Thyroid gland (tissue), 4 donors: ENCODE results near the gene CPTP. TPM values are rescaled to one million over a fixed set of nuclear protein-coding genes. Genes with fewer than 3 reads are reported as not detected.

Experiments
- DNase-seq, 2 donors: peaks; one replicate each; pipeline ENCODE4 v3.0.0-alpha.2; 2019
- H3K27ac ChIP-seq, 3 donors: fragments of 200-600 bp; sonication (generic); 1 replicate in 2 of 3; 2 replicates in 1 of 3; pipeline ENCODE4 v1.5.1; 2016 to 2019; ENCODE audit warnings: mild to moderate bottlenecking in 1 of 3, moderate library complexity in 1 of 3
- H3K27me3 ChIP-seq: fragments of 200-600 bp; sonication (generic); one replicate; pipeline ENCODE4 v1.5.1; 2019
- H3K36me3 ChIP-seq, 2 donors: fragments of 200-600 bp; sonication (generic); one replicate each; pipeline ENCODE4 v1.5.1; 2016 to 2019
- H3K4me1 ChIP-seq, 2 donors: fragments of 200-600 bp; sonication (generic); one replicate each; pipeline ENCODE4 v1.5.1; 2017 to 2019
- H3K4me3 ChIP-seq, 3 donors: fragments of 200-600 bp; sonication (generic); replicated peaks in 1 of 3; 1 replicate in 2 of 3; 2 replicates in 1 of 3; pipeline ENCODE4 v1.5.1; 2016; ENCODE audit warnings: mild to moderate bottlenecking in 1 of 3
- H3K9me3 ChIP-seq: fragments of 200-600 bp; sonication (generic); one replicate; pipeline ENCODE4 v1.5.1; 2017
- POLR2A ChIP-seq, 2 donors: fragments of 450-650 bp; IDR thresholded peaks; one replicate each; pipeline ENCODE4 v1.6.1; 2017; ENCODE audit warnings: antibody characterized with exemption in 2 of 2, mild to moderate bottlenecking in 2 of 2, moderate library complexity in 1 of 2
- WGBS, 2 donors: methylation state at CpG; one replicate each; pipeline ENCODE4 v1.1.5; 2017; 5-methylcytosine and 5-hydroxymethylcytosine counted together
- intact Hi-C: fragments of 100-400 bp; cut with DNase I; formaldehyde crosslinking; loops from one replicate; pipeline ENCODE4 v1.15.1; 2023
- total RNA-seq, 4 donors: library from RNA; depleted of rRNA; stranded (reverse); fragments of >200 nt; gene quantifications; one replicate each; pipeline ENCODE4 v1.2.3, GENCODE V29; 2016
- TF ChIP-seq, protein P1 (sequence below), 6 experiments: fragments of 200-600 bp in 3 of 6; fragments of 450-650 bp in 3 of 6; sonication (generic) in 3 of 6; IDR thresholded peaks; one replicate each; pipeline ENCODE4 v1.5.1; 2016 to 2019; ENCODE audit warnings: antibody characterized with exemption in 6 of 6, mild to moderate bottlenecking in 2 of 6, inconsistent platforms in 1 of 6, moderate library complexity in 1 of 6

CPTP gene
- total RNA-seq, 4 donors from 2014 or later = 16.7 to 37.3 (median 24.3) TPM

DNA sequence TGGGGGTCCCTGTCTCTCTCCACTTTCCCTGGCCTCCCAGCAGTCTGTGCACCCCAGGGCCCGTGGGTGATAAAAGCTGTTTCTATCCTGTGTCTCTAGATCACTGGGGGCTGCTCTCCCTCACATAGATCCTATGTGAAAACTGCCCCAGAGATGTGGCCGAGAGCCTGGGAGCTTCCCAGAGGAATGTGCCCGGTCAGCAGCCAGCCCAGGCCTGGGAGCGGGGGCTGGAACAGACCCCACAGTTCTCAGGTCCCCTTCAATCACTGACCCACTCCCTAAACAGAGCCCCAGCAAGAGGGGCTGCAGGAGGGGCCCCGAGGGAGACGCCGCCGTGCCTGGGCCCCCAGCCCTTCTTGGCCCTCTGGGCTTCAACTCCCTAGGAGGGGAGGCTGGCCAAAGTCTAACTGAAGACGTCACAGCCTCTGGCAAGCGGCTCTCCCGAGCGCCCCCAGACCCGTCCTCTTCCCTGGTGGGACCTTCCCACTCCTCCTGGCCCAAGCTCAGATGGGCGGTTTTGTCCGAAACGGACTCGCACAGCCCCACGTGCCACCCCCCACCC is 33.4 kb downstream of the CPTP start:
- 9 to 26% methylated on average over 10 to 12 of the region's 18 CpGs for WGBS, 2 donors
- Histone ChIP-seq H3K4me1 (peaks cover 43 to 84% of the 10 kb centered on the region in 2 donors), H3K27ac (peak overlapping the region; percentile 49 to 87 (median 86)), H3K9me3 (no peaks in the 10 kb centered on the region), H3K27me3 (no peaks in the 10 kb centered on the region), H3K36me3 (peaks cover 0 to 4% of the 10 kb centered on the region in 2 donors), H3K4me3 (peak overlapping the region in 1 of 3 donors; percentile 28)
- no peak for DNase-seq
- intact Hi-C loops = loop anchor here (5.0 kb wide), 1 partner anchor 41 kb away; no protein-coding TSS in a partner anchor
- TF ChIP-seq, protein P1, sequence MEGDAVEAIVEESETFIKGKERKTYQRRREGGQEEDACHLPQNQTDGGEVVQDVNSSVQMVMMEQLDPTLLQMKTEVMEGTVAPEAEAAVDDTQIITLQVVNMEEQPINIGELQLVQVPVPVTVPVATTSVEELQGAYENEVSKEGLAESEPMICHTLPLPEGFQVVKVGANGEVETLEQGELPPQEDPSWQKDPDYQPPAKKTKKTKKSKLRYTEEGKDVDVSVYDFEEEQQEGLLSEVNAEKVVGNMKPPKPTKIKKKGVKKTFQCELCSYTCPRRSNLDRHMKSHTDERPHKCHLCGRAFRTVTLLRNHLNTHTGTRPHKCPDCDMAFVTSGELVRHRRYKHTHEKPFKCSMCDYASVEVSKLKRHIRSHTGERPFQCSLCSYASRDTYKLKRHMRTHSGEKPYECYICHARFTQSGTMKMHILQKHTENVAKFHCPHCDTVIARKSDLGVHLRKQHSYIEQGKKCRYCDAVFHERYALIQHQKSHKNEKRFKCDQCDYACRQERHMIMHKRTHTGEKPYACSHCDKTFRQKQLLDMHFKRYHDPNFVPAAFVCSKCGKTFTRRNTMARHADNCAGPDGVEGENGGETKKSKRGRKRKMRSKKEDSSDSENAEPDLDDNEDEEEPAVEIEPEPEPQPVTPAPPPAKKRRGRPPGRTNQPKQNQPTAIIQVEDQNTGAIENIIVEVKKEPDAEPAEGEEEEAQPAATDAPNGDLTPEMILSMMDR (IDR thresholded peaks at IDR 0.05) = no peak
- TF ChIP-seq POLR2A (IDR thresholded peaks at IDR 0.05) = no peak

DNA sequence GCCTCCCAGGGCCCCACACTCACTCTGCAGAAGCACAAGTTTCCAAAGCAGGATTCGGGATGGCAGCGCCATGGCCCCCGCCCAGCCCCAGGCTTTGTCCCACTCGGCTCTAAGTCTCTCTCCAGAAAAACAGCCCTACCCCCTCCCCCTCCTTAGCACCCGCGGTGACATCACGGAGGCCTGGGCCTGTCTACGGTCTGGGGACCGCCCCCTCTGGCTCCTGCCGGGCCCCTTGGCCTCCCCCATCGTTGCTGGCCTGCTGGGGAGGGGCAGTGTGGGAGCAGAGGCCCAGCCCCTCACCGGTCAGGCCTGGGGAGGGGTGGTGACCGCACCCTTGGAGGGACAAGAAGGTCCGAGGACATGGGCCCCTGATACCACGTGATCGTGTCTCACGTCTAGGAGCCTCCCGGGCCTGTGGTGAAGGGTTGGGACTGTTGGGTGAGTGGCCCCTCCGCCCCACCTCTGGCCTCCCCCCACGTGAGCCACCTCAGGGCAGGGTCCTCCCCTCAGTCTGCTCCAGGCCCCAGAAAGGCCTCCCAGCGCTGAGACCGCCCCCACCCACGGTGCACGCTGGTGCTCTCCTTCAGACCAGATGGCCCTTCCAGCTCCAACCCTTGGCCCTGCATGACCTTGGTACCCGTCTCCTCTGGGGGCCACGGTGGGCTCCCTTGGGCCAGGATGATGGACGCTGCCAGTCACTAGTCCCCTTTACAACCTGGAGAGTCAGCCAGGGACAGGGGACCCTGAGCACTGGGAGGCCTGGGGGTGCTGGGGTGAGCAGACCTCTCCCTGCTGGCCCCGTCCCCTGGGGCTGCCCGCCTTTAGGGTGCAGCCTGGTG is 34.0 kb downstream of the CPTP start, which contains the start of gene MXRA8:
Gene MXRA8, minus strand, starts transcription at position 123 of the 839 bp plus-strand sequence. Its CDS starts 51 bp downstream, at position 72.
- H3K4me3 ChIP-seq = peak within 1 kb of the TSS in 1 of 3 donors; percentile 28
- intact Hi-C loops = loop anchor here (5.0 kb wide), 1 partner anchor 41 kb away; no protein-coding TSS in a partner anchor
- DNase-seq = peak; percentile 61 to 65

DNA sequence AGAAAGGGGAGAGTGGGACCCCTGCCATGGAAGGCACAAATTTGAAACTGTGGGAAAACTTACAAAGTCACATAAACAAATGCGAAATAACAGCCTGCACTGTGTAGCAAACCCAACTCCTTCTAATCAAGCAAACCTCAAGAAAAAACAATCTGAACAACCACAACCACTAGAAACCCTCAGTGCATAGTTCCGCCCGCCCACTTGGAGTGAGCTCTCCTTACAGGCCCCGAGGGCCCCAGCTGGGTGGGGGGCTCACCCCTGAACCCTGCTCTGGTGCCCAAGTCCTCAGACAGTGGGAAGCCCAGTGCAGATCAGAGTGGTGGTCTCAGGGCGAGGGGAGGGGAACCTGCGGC is 34.7 kb downstream of the CPTP start:
- no peaks in the 10 kb centered on the region for H3K27me3 ChIP-seq
- TF ChIP-seq POLR2A (IDR thresholded peaks at IDR 0.05) = no peak
- TF ChIP-seq, protein P1 (IDR thresholded peaks at IDR 0.05) = no peak
- intact Hi-C loops = loop anchor here (5.0 kb wide), 1 partner anchor 42 kb away; no protein-coding TSS in a partner anchor
- peak overlapping the region; percentile 49 to 87 (median 86) for H3K27ac ChIP-seq
- H3K9me3 ChIP-seq = no peaks in the 10 kb centered on the region
- H3K4me3 ChIP-seq = no peak overlapping the region
- peaks cover 0 to 4% of the 10 kb centered on the region in 2 donors for H3K36me3 ChIP-seq
- WGBS, 2 donors = 15 to 42% methylated on average over 4 to 6 of the region's 6 CpGs
- H3K4me1 ChIP-seq = peaks cover 43 to 73% of the 10 kb centered on the region in 2 donors
- DNase-seq = peak in 1 of 2 donors; percentile 44

More for the DNA sequence above, 34.0 kb downstream of the CPTP start, which contains the start of gene MXRA8:
- H3K27me3 ChIP-seq = no peaks in the 10 kb centered on the region
- TF ChIP-seq, protein P1 (IDR thresholded peaks at IDR 0.05) = no peak
- TF ChIP-seq POLR2A (IDR thresholded peaks at IDR 0.05) = no peak
- peaks cover 43 to 78% of the 10 kb centered on the region in 2 donors for H3K4me1 ChIP-seq
- H3K36me3 ChIP-seq = peaks cover 0 to 4% of the 10 kb centered on the region in 2 donors
- H3K27ac ChIP-seq = peak within 1 kb of the TSS; percentile 49 to 87 (median 86)
- no peaks in the 10 kb centered on the region for H3K9me3 ChIP-seq
- 21 to 24% methylated on average over 8 to 18 of the region's 29 CpGs for WGBS, 2 donors

DNA sequence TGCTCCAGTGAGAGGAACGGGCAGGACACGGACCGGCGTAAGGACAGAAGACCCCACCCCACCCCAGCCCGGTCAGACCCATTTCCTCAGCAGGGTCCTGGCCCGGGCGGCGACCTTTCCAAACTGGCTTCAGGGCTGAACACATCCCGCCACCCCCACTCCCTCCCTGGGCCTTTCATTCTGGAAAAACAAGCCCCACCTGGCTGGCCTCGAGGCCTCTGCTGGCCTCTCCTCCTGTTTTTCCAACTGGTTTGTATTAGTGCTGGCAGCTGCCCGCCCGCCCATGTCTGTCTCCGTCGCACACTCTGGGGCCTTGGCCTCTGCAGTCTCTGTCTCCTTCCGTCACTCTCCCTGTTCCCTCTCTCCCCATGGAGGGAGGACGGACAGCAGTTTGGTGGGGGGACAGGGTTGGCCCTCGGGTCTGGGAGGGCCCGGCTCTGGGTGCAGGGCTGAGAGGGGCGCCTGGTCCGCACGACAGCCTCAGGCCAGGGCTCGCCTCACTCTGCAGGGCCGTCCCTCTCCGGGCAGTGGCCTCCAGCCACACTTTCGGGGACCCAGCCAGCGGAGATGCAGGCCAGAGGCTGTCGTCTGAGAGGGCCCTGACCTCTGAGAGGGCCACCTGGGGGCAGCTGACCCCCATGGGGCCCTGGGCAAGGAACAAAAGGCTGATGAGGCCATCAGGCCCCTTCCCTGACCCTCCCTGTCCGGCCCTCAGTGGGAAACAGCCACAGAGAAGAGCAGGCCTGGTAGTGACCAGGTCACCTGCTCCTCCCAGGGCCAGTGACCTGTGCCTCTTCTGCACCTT is 35.3 kb downstream of the CPTP start:
- WGBS, 2 donors = 29 to 40% methylated on average over 9 to 14 of the region's 28 CpGs
- intact Hi-C loops = loop anchor here (5.0 kb wide), 1 partner anchor 43 kb away; no protein-coding TSS in a partner anchor
- H3K4me1 ChIP-seq = peaks cover 43 to 67% of the 10 kb centered on the region in 2 donors

More for the DNA sequence above, 35.3 kb downstream of the CPTP start:
- Histone ChIP-seq H3K27ac (peak overlapping the region; percentile 41 to 87 (median 86)), H3K27me3 (no peaks in the 10 kb centered on the region), H3K9me3 (no peaks in the 10 kb centered on the region), H3K4me3 (no peak overlapping the region), H3K36me3 (no peaks in the 10 kb centered on the region)
- TF ChIP-seq, protein P1 (IDR thresholded peaks at IDR 0.05) = no peak
- TF ChIP-seq POLR2A (IDR thresholded peaks at IDR 0.05) = no peak
- DNase-seq = peak; percentile 65 to 70
